Ovary (tissue), 9 donors: ENCODE data around the gene IPCEF1. TPM values are rescaled to one million over a fixed set of nuclear protein-coding genes. Genes with fewer than 3 reads are reported as not detected.

Experiments used
- DNase-seq, 5 donors: peaks; one replicate each; pipeline ENCODE4 v3.0.0-alpha.2; 2019 to 2020
- H3K27ac ChIP-seq, 2 donors: fragments of 200-600 bp; one replicate each; pipeline versions ENCODE4 v1.5.1 to v1.8.0; 2019 to 2022
- H3K27me3 ChIP-seq: fragments of 200-600 bp; one replicate; pipeline ENCODE4 v1.8.0; 2022
- H3K36me3 ChIP-seq: fragments of 200-600 bp; sonication (generic); one replicate; pipeline ENCODE4 v1.5.1; 2019
- H3K4me1 ChIP-seq: one replicate; pipeline ENCODE4 v1.8.1; 2013; ENCODE audit warnings: mild to moderate bottlenecking, moderate library complexity; ENCODE audit not compliant: insufficient read depth
- H3K4me3 ChIP-seq: fragments of 200-600 bp; sonication (generic); one replicate; pipeline ENCODE4 v1.5.1; 2017
- H3K9me3 ChIP-seq, 2 donors: fragments of 200-600 bp in 1 of 2; sonication (generic) in 1 of 2; one replicate each; pipeline versions ENCODE4 v1.5.1 to v1.8.1; 2013 to 2019; ENCODE audit warnings: mild to moderate bottlenecking in 1 of 2, moderate library complexity in 1 of 2
- CTCF ChIP-seq, 3 donors: fragments of 450-650 bp in 2 of 3; fragments of 200-600 bp in 1 of 3; IDR thresholded peaks; one replicate each; pipeline versions ENCODE4 v1.5.1 to v1.8.0; 2016 to 2022; ENCODE audit warnings: antibody characterized with exemption in 3 of 3, mild to moderate bottlenecking in 1 of 3
- EP300 ChIP-seq: sonication (generic); formaldehyde crosslinking; IDR thresholded peaks from one replicate; pipeline ENCODE4 v1.6.1; 2017; ENCODE audit warnings: antibody characterized with exemption
- POLR2A ChIP-seq: fragments of 450-650 bp; IDR thresholded peaks from one replicate; pipeline ENCODE4 v1.6.1; 2017; ENCODE audit warnings: antibody characterized with exemption, mild to moderate bottlenecking, moderate library complexity
- WGBS, 3 donors: extraction: QIAGEN DNeasy Blood & Tissue Kit in 1 of 3; methylation state at CpG; one replicate each; pipeline versions ENCODE4 v1.1.5 to v1.1.7; 2013 to 2017; 5-methylcytosine and 5-hydroxymethylcytosine counted together
- intact Hi-C, 4 donors: fragments of 100-400 bp; cut with DNase I; formaldehyde crosslinking; loops; one replicate each; pipeline versions ENCODE4 v1.11.0 to v1.15.1; 2022 to 2023
- polyA plus RNA-seq, 2 donors: library from polyadenylated mRNA; stranded (reverse); fragments of 200-250 nt in 1 of 2; fragments of 350-450 nt in 1 of 2; fragmentation: Illumina TruSeq in 1 of 2; extraction: RNeasy Lipid Tissue Mini Kit (QIAGEN cat#74804) in 1 of 2; gene quantifications; one replicate each; pipeline ENCODE4 v1.2.3, GENCODE V29; 2013 to 2014
- total RNA-seq, 7 donors: library from RNA; depleted of rRNA in 2 of 7; stranded (reverse); fragments of >200 nt in 2 of 7; fragmentation: NEBNext Ultra II Directional in 3 of 7; extraction: Animal tissue kit (Norgen Biotek cat#: 25700) in 3 of 7; gene quantifications; one replicate each; pipeline versions ENCODE4 v1.1.0 to v1.2.4, GENCODE V29; 2016 to 2023
- donor health status: DM: no; HTN: no; CAD: no; lungs with moderate emphysema.
- donor health status: DM: no; HTN: no; CAD: no.
- donor health status: Bipolar disorder and iron deficiency.
- donor health status: DM: yes; HTN: yes; CAD: no.
- donor health status: DM: no; HTN: no; CAD: no.
- donor health status: DM: yes; HTN: yes; CAD: no.

The IPCEF1 gene
- total and polyA plus RNA-seq, 9 donors, result 1.3 to 3.4 (median 1.9) TPM

DNA sequence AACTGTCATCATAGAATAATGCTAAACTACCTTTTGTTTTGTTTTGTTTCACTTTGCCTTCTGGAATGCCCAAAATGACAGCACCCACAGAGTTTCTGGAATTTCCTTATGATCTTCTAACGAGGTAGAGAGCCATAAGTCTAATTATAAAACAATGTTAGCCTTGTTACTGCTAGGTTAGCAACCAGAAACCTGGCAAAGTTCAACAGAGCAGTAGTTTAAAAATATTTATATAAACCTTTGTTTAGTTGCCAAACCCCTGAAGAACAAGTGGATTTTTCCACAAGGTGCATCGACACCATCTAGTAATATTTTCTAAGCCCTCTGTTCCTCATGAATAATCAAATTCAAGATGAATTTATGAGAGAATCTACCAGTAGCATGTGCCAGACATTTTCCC, 27.6 kb upstream of the IPCEF1 start:
- Histone ChIP-seq H3K27me3 (no peaks in the 10 kb centered on the region), H3K4me3 (no peak overlapping the region), H3K4me1 (no peaks in the 10 kb centered on the region), H3K27ac (no peak overlapping the region), H3K36me3 (no peaks in the 10 kb centered on the region), H3K9me3 (no peaks in the 10 kb centered on the region)
- WGBS, 3 donors, result 39 to 57% (median 49%) methylated on average over 2 of the region's 2 CpGs
- DNase-seq, result no peak
- intact Hi-C loops, result no loop called here
- TF ChIP-seq CTCF (IDR thresholded peaks at IDR 0.05) (no peak), EP300 (no peak), POLR2A (no peak)

DNA sequence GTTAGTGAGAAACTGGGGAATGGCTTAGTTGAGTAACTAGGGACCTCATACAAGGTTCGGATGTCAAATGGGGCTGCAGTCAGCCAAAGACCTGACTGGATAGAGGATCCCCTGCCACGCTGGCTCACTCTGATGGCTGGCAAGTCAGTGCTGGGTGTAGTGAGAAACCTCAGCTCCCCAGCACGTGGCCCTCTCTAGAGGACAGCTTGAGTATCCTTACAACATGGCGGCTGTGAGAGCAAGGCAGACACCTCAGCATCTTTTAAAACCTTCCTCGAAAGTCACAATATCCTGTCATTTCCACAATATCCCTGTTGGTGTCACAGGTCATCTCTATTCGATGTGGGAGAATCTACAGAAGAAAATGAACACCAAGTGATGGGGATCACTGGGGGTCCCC, 26.7 kb upstream of the IPCEF1 start:
- 88 to 96% (median 96%) methylated on average over 6 of the region's 6 CpGs for WGBS, 3 donors

GRCh38 chr6:154382740-154383139, 26.1 kb upstream of the IPCEF1 start:
- no peaks in the 10 kb centered on the region for H3K4me1 ChIP-seq
- no peak overlapping the region for H3K4me3 ChIP-seq
- TF ChIP-seq POLR2A (no peak), CTCF (IDR thresholded peaks at IDR 0.05) (no peak), EP300 (no peak)
- no peak for DNase-seq
- H3K9me3 ChIP-seq, result no peaks in the 10 kb centered on the region
- WGBS, 3 donors, result 82 to 88% (median 84%) methylated on average over 8 of the region's 8 CpGs
- intact Hi-C loops, result no loop called here
- no peaks in the 10 kb centered on the region for H3K27me3 ChIP-seq
- H3K36me3 ChIP-seq, result no peaks in the 10 kb centered on the region
- no peak overlapping the region for H3K27ac ChIP-seq

More for the DNA sequence above, 26.7 kb upstream of the IPCEF1 start:
- Histone ChIP-seq H3K27me3 (no peaks in the 10 kb centered on the region), H3K4me1 (no peaks in the 10 kb centered on the region), H3K9me3 (no peaks in the 10 kb centered on the region), H3K4me3 (no peak overlapping the region), H3K36me3 (no peaks in the 10 kb centered on the region), H3K27ac (no peak overlapping the region)
- no peak for TF ChIP-seq EP300
- TF ChIP-seq CTCF (IDR thresholded peaks at IDR 0.05), result no peak
- no peak for TF ChIP-seq POLR2A
- intact Hi-C loops, result no loop called here
- no peak for DNase-seq

GRCh38 chr6:154381548-154381947, 24.9 kb upstream of the IPCEF1 start:
- 92 to 97% (median 95%) methylated on average over 4 of the region's 4 CpGs for WGBS, 3 donors
- no peak overlapping the region for H3K27ac ChIP-seq
- intact Hi-C loops, result no loop called here
- H3K27me3 ChIP-seq, result no peaks in the 10 kb centered on the region
- H3K9me3 ChIP-seq, result no peaks in the 10 kb centered on the region
- no peak overlapping the region for H3K4me3 ChIP-seq
- H3K4me1 ChIP-seq, result no peaks in the 10 kb centered on the region
- H3K36me3 ChIP-seq, result no peaks in the 10 kb centered on the region
- DNase-seq, result no peak
- TF ChIP-seq POLR2A (no peak), CTCF (IDR thresholded peaks at IDR 0.05) (no peak), EP300 (no peak)

- TF ChIP-seq CTCF (IDR thresholded peaks at IDR 0.05) (no peak), POLR2A (no peak), EP300 (no peak)
- Histone ChIP-seq H3K4me1 (no peaks in the 10 kb centered on the region), H3K36me3 (no peaks in the 10 kb centered on the region), H3K27ac (no peak overlapping the region), H3K4me3 (no peak overlapping the region), H3K9me3 (no peaks in the 10 kb centered on the region), H3K27me3 (no peaks in the 10 kb centered on the region)
- no peak for DNase-seq
- intact Hi-C loops, result no loop called here
- 16 to 26% (median 23%) methylated on average over 2 of the region's 2 CpGs for WGBS, 3 donors
Measured at GRCh38 chr6:154380741-154381140, 24.1 kb upstream of the IPCEF1 start.
